K562 treated with DMSO at 1 percent for 48 hours (cell line): ENCODE data around the gene ABCA12. TPM values are rescaled to one million over a fixed set of nuclear protein-coding genes. Genes with fewer than 3 reads are reported as not detected.

Experiments used
- total RNA-seq: library from RNA; unstranded; fragments of 300-600 nt; gene quantifications from 2 replicates; pipeline ENCODE4 v1.2.3, GENCODE V29; 2022; ENCODE audit warnings: low replicate concordance; ENCODE audit errors: extremely low read depth

ABCA12 gene, protein sequence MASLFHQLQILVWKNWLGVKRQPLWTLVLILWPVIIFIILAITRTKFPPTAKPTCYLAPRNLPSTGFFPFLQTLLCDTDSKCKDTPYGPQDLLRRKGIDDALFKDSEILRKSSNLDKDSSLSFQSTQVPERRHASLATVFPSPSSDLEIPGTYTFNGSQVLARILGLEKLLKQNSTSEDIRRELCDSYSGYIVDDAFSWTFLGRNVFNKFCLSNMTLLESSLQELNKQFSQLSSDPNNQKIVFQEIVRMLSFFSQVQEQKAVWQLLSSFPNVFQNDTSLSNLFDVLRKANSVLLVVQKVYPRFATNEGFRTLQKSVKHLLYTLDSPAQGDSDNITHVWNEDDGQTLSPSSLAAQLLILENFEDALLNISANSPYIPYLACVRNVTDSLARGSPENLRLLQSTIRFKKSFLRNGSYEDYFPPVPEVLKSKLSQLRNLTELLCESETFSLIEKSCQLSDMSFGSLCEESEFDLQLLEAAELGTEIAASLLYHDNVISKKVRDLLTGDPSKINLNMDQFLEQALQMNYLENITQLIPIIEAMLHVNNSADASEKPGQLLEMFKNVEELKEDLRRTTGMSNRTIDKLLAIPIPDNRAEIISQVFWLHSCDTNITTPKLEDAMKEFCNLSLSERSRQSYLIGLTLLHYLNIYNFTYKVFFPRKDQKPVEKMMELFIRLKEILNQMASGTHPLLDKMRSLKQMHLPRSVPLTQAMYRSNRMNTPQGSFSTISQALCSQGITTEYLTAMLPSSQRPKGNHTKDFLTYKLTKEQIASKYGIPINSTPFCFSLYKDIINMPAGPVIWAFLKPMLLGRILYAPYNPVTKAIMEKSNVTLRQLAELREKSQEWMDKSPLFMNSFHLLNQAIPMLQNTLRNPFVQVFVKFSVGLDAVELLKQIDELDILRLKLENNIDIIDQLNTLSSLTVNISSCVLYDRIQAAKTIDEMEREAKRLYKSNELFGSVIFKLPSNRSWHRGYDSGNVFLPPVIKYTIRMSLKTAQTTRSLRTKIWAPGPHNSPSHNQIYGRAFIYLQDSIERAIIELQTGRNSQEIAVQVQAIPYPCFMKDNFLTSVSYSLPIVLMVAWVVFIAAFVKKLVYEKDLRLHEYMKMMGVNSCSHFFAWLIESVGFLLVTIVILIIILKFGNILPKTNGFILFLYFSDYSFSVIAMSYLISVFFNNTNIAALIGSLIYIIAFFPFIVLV (N-terminal part only)
- total RNA-seq, result not detected in 2 replicates

DNA sequence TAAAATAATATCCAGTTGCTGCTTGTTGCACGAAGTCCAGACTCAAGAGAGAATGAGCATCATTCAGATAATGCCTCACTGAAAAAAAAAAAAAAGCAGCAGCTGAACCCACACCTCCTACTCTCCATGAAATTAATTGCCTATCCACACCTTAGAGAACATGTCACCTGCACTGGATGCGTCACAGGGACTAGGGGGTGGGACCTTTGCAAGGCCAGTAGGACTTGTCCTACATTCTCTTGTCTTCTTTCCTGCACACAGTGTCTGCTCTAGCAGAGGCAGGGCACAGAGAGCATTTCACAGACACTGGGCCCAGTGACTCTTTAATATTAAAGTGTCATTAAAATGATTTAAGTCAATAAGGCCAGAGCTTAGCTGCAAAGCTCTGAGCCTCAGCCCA is at the start of gene ABCA12:
TSS of gene ABCA12 (minus strand) at position 148 of the 400 bp plus-strand sequence. CDS start 418 bp downstream, outside the sequence.

Other genes starting within 250 kb of the ABCA12 start
- gene ATIC, start 173.4 kb upstream of the ABCA12 start, total RNA-seq, result not detected in 2 replicates